Measurements from ENCODE around the gene EMC10.

Gene EMC10

DNA sequence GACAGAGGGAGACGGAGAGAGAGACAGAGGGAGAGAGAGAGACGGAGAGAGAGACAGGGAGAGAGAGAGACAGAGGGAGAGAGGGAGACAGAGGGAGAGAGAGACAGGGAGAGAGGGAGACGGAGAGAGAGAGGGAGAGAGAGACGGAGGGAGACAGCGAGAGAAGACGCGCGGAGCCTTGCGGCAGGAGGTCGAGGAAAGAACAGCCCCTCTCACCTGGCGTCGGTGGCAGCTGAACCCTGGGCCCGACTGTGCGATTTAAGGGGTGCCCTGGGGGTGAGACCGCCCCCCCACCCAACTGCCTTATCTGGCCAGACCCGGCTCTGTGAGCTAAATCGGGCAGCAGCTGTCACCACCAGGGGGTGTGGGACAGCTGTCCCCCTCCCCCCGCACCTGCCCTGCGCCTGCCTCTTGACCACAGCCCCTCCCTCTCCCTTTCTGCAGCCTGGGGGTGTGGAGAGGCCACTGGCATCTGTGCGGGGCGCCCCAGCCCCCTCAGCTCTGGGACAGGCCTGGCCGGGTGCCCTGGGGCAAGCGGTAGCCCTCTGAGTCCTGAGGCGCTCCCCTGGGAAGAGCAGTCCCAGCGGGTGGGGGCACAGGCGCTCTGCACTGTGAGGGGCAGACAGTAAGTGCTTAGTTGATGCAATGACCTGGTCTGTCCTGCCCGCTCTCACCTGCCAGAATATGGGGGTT is 23.9 kb downstream of the EMC10 start:
- DNase-seq: no peak

DNA sequence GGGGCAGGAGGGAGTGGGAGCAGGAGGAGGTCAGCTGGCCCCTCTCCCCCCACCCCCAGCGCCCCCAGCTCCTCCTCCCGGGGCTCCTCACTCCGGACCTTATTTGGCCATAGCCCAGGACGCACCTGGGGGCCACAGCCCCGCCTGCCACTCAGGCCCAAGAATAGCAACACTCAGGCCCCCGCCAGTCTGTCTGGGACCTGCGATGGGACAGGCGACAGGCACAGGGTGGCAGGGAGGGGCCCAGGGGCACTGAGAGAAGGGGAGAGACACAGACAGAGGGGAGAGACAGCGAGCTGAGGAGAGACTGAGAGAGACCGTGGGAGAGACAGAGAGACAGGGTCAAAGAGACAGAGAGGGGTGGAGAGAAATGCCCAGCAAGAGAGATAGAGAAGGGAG is 24.4 kb downstream of the EMC10 start:
- DNase-seq: no peak

DNA sequence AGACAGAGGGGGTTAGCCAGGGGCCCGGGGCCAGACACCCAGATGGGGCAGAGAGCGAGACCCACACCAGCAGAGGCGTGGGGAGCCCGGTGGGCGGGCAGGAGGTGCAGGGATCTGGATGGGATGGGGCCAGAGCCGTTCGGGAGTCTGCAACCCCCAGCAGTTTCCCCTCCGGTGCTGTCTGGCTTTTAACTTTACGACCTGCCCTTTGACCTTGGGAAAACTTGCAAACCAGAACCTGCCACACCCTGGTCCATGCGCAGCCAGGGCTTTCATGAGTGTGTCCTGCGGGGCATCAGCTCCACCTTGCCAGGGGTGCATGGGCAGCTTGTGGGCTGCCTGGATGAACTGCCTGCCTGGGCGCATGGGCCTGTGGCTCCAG is 24.9 kb downstream of the EMC10 start:
- DNase-seq: no peak

GRCh38 chr19:50501568-50502475 is 25.5 kb downstream of the EMC10 start:
- DNase-seq: no peak

DNA sequence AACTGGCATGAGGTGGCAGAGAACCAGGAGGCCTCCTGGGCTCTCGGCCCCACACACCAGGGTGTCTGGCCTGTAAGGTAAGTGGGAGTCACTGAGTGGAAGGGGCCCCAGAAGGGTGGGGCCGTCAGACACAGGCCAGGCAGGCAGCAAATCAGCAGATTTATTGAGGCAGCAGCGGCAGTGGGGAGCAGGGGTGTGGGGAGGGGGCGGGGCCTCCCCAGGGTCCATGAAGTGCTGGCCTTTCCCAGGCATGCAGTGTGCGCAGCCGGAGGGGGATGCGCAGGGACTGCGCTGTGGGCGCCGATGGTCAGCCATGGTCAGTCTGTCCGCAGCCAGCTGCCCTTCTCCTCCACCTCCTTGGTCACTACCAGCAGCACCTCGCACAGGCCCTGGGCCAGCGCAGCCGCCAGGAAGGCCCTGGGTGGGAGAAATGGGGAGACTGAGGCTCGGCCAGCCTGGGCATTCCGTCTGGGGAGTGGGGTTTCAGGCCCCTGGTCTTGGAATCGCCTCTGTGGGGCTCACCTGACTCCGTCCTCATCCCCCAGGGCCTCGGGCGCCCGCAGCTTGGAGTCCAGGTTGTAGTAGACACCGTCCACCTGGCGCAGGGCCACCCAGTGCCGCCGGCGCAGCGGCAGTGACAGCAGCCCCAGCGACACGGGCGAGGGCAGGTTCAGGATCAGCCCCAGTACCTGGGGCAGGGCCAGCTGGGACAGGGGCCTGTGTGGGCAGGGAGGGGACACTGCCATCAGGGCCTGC is 29.7 kb downstream of the EMC10 start:
- DNase-seq: no peak

GRCh38 chr19:50506700-50507099 is 30.4 kb downstream of the EMC10 start:
- no peak for DNase-seq

- DNase-seq: no peak
Measured at GRCh38 chr19:50507376-50507775, 31.1 kb downstream of the EMC10 start.

DNA sequence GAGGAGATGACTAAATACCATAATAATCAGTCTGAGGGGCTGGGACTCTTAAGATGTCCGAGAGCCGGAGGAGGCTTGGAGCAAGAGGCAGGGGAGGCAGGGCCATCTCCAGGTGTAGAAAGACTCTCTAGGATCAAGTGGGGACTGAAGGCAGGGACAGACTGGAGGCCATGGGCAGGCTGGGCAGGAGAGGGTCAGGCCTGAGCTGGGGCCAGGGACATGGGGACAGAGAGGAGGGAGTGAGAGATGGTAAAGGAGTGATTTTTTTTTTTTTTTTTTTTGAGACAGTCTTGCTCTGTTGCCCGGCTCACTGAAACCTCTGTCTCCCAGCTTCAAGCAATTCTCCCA is 32.5 kb downstream of the EMC10 start:
- no peak for DNase-seq

DNA sequence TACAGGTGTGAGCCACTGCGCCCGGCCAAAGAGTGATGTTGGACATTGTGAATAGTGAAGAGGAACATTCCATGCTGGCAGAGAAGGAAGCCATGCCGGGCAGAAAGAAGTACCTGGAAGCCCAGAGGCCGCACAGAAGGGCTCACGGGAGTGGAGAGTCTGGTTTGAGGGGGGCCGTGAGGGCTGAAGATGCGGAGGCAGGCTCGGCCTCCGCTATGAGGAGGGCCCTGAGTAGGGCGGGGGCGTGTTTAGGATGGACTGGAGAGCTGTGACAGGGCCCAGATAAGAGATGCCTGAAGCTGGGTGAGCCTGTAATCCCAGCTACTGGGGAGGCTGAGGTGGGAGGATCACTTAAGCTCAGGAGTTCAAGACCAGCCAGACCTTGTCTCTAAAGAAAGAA is 33.1 kb downstream of the EMC10 start:
- DNase-seq: no peak

- DNase-seq: no peak
Measured at GRCh38 chr19:50510121-50510670, 33.9 kb downstream of the EMC10 start.

GRCh38 chr19:50510700-50511068 is 34.4 kb downstream of the EMC10 start:
- DNase-seq: peak; percentile 73

- peak; percentile 95 for DNase-seq
Measured at GRCh38 chr19:50511069-50511822, 34.9 kb downstream of the EMC10 start, which contains the start of gene JOSD2. JOSD2 (minus strand) TSS chr19:50511191; CDS start chr19:50510431, 760 bp downstream.

DNA sequence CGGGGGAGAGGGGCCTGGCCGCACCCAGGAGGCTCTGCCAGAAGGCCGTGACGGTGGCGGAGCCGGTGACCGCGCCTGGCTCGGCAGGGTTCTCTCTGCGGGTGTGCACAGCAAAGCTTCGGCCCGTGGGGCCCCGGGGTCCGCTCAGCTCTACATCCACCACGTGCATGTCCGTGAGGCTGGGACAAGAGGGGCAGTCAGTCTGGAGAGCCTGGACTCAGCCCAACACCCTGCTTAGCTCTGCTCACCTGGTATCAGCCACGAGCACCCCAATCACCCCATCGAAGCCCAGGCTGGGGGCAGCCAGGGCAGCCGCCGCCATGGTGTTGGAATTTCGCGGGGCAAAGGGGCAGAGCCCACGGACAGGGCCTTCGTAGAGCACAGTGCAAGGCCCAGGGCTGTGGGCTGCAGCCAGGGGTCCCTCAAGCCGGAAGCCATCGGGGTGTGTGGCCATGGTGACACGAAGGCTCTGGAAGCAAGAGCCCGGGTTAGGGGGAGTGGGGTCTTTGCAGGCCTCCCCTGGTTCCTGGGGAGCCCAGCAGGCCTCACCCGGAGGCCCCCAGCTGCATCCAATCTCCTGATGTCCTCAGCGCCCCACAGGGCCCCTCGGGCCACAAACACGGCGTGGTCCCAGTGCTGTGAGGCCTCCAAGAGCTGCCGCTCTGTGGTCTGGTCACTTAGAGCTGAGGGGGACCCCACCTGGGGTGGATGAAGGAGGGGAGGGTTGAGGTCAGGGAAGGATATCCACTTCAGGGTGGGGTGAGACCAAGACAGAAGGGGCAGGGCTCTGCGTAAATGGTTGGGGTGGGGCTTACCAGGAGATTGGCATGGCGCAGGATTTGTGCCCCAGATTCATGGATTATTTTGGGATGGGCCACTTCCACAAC is 36.0 kb downstream of the EMC10 start:
- no peak for DNase-seq

DNA sequence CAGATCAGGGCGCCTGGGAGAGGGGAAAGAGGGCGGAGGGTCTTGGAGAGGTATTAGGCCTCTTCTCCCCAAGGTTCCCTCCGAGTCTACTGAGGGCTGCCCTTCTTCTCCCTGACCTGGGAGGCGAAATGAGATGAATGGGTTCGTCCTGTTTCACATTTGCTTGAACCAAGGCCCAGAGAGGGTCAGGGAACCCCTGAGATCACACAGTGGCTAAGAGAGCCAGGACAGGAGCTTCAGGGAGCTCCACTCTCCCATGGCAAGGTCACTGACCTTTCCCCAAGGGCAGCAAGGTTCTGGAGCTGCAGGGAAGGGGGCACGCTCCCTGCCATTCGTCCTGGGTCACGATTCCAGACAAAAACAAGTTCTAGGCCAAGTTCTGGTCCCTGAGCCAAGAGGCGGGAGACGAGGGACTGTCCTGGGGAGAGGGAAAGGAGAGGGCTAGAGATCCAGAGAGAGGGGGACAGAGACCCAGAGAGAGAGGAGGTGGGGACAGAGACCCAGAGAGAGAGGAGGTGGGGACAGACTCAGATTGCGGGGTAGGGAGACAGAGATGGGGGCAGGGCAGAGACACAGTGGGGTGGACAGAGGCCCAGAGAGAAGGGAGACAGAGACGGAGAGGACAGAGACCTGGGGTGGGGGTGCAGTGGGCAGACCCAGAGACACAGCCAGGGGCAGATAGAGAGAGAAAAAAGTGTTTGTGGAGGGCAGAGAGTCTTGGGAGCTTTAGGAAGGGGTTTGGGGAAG is 36.9 kb downstream of the EMC10 start:
- no peak for DNase-seq

DNA sequence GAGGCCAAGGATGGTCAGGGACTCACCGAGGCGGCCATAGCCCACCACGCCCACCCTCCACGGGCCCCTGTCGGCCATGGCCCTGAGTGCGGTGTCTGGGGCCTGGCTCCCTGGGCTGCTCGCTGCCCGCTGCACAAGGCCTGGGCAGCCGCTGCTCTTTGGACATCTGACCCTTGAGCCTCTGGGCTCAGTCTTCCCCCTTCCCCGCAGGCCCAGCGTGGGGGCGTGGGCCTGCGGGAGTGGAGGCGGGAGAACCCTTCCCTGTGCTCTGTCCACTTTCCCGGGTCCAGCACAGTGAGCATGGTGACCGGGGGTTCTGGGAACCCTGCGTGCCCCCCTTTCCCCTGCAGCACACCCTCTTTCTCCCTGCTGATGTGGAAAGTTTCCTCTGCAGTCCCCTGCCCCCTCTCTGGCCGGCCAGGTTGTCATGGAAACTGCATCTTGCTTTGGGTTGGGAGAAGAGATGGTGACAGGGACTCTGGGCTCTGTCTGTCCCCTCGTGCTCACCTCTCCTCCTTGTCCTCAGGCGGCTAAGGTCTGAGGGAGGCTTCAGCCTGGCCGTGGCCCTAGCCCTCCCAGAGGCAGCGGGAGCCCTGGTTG is 37.5 kb downstream of the EMC10 start, which contains the start of gene ASPDH:
Gene ASPDH, minus strand, starts transcription at position 168 of the 600 bp plus-strand sequence. Its CDS starts 90 bp downstream, at position 78.
- no peak for DNase-seq

GRCh38 chr19:50514346-50515167 is 38.2 kb downstream of the EMC10 start:
- DNase-seq: peak; percentile 75

- DNase-seq: no peak
Measured at GRCh38 chr19:50515168-50515561, 38.9 kb downstream of the EMC10 start.

- DNase-seq: no peak
Measured at GRCh38 chr19:50516456-50516855, 40.1 kb downstream of the EMC10 start.
